Activated CD4-positive, alpha-beta T cell treated with anti-CD3 and anti-CD28 coated beads, Interleukin-2, amount 50 U/mL, for 16 hours (primary cell): ENCODE measurements around the gene PRC1.

Source experiments
- DNase-seq: peaks from one replicate; pipeline ENCODE4 v3.0.0-alpha.2; 2020

The PRC1 gene

DNA sequence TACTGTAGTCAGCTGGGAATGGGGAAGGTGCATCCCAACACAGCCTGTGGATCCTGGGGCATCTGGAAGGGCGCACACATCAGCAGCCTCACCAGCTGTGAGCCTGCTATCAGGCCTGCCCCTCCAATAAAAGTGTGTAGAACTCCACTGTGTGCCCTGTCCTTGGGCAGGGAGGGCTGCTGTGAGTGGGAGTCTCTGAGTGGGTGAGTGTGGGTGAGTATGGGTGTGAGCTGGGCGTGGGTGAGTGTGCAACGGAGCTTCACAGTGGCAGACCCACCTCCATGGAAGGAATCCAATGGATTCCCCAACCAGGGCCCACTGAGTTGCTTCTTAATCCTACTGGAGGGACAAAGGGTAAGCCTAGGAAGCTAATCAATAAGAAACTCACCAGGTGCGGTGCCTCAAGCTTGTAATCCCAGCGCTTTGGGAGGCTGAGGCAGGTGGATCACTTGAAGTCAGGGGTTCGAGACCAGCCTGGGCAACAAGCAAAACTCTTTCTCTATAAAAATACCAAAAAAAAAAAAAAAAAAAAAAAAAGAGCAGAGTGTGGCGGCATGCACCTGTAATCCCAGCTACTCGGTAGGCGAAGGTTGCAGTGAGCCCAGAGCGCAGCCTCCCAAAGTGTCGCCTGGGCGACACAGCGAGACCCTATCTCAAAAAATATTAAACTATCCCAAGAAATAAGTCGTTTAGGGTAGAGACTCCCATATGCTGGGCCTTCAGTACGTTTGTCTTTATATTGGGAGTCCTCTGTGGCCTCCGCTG is 40.2 kb downstream of the PRC1 start:
- no peak for DNase-seq

DNA sequence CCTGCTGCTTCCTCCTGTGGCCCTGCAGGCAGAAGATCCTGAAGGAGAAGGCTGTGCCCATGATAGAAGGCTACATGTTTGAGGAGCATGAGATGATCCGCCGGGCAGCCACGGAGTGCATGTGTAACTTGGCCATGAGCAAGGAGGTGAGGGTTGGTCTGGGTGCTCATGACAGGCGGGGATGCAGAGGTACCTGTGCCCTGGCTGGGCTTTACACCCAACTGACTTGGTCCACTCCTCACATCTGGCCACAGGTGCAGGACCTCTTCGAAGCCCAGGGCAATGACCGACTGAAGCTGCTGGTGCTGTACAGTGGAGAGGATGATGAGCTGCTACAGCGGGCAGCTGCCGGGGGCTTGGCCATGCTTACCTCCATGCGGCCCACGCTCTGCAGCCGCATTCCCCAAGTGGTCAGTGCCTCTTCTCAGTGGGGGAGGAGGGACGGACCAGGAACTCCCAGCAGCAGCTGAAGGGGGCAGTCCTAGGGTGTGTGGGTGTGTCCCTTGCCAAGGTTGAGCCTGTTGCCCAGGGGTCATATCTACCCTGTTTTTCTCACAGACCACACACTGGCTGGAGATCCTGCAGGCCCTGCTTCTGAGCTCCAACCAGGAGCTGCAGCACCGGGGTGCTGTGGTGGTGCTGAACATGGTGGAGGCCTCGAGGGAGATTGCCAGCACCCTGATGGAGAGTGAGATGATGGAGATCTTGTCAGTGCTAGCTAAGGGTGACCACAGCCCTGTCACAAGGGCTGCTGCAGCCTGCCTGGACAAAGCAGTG is 41.2 kb downstream of the PRC1 start:
- DNase-seq, result no peak

DNA sequence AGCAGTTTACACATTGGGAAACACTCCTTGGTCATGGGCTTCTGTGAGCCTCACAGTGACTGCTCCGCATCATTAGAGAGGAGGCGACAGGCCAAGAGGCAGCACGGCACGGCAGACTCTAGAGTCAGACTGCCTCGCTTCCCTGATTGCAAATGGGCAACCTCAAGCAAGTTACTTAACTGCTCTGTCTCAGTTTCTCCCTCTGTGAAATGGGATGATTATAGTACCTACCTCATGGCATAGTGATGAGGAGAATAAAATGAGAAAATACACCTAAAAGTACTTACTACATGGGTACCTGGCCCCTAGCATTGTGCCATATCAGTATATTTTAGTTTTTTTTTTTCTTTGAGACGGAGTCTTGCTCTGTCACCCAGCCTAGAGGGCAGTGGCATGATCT is 43.7 kb downstream of the PRC1 start:
- DNase-seq, result no peak

DNA sequence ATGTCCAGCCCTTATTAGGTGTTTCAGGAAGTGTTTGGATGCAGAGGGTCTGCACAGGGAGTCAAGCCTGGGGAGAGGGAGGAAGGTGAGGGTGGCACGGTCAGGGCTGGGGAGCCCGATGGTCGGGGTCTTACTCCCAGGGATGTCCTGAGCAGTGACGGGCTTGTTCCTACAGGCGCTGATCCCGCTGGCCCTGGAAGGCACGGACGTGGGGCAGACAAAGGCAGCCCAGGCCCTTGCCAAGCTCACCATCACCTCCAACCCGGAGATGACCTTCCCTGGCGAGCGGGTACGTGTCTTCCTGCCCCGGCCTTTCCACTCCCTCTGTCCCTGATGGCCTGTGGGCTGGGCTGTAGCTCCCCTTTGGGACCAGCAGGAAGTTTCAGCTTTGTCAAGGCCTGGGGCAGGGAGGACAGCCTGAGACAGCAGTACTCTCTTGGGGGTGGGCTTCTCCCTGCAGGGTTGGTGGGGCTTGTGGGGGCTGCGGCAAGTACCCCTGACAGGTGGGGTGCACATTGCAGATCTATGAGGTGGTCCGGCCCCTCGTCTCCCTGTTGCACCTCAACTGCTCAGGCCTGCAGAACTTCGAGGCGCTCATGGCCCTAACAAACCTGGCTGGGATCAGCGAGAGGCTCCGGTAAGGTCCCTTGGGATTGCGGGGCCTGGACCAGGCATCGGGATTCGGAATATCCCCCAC is 44.2 kb downstream of the PRC1 start:
- no peak for DNase-seq

DNA sequence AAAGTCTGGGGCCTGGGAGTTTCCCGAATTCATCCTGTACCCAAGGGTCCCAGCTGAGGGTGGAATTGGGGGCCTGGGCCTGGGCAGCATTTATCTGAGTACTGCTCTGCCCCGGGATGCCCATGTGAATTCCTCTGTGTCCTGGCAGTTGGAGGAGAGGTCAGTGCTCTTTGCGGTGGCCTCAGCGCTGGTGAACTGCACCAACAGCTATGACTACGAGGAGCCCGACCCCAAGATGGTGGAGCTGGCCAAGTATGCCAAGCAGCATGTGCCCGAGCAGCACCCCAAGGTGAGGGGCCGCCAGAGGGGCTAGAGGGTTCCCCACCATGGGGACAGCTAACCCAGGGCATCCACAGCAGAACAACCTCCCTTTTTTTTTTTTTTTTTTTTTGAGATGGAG is 45.8 kb downstream of the PRC1 start:
- no peak for DNase-seq

DNA sequence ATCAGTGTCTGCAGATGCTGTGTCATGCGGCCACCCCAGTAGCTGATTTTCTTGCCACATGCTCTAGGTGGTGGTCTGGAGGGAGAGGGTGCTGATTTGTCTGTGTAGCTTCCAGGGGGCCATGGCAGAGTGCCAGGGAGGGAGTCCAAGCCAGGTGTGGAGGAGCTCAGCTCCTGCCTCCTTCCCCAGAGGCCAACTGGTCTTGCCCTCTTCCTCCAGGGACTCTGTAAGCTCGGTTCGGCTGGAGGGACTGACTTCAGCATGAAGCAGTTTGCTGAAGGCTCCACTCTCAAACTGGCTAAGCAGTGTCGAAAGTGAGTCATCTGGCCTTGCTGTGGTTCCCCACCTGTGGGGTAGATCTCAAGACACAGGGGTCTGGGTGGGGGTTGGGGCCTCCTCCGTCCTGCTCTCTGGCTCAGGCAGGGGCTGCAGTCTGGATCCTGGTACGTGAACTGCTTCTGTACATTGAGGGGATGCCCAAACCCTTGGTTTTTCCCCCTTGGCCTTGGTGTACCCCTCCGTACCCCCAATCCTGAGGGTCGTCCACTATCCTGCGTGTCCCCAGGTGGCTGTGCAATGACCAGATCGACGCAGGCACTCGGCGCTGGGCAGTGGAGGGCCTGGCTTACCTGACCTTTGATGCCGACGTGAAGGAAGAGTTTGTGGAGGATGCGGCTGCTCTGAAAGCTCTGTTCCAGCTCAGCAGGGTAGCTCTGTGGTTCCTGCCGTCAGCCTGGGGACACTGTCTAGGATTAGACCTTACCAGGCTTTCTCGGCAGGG is 46.6 kb downstream of the PRC1 start:
- DNase-seq, result no peak

DNA sequence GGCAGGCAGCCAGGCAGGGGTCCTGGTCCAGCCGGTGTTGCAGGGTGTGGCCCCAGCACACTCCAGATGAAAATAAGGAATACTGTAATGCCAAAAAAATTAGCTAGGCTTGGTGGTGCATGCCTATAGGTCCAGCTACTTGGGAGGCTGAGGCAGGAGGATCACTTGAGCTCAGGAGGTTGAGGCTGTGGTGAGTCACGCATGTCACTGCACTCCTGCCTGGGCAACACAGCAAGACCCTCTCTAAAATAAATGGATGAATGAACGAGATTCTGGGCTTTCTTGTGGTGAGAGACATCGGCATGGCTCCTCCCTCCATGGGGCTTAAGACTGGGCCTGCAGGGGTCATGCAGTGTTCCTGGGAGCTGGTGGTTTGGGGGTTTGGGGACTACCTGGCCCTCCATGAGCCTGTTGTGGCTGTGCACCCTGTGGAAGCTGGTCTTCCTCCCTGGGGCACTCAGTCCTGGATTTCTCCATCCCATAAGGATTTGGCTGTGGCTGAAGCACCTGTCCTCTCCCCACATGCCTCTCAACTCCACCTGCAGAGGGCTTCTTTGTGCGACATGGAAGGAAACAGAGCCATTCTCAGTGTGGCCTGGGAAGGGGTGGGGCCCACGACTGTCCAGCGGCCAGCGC is 47.3 kb downstream of the PRC1 start:
- DNase-seq, result no peak

DNA sequence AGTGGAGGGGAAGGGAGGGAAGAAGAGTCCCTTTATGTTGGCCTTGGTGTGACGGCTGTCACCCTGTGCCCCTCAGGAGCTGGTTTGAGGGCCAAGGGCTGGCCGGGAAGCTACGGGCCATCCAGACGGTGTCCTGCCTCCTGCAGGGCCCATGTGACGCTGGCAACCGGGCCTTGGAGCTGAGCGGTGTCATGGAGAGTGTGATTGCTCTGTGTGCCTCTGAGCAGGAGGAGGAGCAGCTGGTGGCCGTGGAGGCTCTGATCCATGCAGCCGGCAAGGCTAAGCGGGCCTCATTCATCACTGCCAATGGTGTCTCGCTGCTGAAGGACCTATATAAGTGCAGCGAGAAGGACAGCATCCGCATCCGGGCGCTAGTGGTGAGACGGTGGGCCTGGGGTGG is 47.8 kb downstream of the PRC1 start:
- DNase-seq, result no peak

DNA sequence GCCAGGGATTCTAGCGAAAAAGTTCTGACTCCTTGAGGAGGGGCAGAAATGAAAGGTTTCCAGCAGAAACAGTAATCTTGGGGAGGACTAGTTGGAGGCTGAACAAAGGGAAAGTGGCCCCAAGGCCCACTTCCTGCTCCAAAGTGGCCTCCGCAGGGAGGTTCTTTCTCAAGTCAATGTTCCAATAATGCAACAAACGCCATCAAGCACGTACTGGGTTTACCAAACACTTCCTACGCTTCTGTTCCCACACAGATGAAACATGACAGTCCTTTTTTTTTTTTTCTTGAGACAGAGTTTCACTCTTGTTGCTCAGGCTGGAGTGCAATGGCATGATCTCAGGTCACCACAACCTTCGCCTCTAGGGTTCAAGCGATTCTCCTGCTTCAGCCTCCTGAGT is 49.2 kb downstream of the PRC1 start:
- no peak for DNase-seq

DNA sequence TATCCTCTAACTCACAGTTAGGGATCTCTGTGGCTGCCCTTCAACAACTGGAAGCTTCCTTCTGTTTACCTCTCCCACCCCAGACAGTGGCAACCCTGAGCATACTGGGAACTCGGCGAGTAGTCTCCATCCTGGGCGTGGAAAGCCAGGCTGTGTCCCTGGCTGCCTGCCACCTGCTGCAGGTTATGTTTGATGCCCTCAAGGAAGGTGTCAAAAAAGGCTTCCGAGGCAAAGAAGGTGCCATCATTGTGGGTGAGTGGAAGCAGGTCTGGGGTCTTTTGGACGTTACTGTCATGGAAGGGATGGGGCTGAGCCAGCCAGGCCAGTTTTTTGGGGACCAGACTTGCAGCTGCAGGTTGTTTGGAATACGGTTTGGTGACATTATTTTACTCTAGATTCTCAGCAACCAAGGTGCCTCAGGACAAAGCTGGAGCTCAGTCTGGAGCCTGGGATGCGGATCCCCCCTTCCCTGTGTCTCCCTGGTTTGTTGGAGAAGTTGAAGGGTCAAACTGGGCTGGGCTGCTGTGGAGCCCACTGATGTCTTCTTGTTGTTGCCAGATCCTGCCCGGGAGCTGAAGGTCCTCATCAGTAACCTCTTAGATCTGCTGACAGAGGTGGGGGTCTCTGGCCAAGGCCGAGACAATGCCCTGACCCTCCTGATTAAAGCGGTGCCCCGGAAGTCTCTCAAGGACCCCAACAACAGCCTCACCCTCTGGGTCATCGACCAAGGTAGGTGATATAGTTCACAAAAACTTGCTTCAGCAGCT is 51.8 kb downstream of the PRC1 start:
- no peak for DNase-seq

DNA sequence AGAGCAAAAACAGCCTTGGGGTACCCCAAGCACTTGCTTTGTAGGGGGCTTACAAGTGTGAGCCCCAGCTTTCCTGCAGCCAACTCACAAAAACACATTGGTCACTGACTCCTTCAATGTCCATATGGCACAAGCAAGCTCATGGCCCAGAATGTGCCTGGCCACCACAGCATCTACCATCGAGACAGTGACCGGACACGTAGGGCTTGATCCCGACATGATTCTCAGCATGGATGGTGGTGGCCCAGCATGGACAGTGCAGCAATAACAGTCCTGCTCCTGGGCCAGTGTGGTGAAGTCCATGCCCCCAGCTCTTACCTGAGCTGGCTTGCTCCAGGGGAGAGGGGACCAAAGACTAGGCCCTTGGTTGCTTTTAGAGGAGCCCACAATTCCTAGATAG is 53.3 kb downstream of the PRC1 start:
- no peak for DNase-seq

DNA sequence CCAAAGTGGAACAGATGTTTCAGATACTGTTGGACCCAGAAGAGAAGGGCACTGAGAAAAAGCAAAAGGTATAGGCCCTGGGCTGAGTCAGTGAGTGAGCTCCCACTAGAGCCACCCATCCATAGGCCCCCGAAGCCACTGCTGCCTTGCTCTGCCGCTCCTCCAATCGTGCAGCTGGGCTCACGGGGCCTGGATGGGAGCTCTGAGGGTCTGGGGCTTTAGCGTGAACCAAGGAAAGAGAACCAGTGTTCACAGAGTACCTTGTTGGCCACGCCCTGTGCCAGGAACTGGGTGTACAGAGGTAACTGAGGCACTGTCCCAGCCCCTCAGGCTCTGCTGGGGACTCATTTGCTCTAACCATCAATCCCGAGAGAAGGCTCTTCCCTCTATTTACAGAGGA is 54.6 kb downstream of the PRC1 start:
- DNase-seq, result no peak

DNA sequence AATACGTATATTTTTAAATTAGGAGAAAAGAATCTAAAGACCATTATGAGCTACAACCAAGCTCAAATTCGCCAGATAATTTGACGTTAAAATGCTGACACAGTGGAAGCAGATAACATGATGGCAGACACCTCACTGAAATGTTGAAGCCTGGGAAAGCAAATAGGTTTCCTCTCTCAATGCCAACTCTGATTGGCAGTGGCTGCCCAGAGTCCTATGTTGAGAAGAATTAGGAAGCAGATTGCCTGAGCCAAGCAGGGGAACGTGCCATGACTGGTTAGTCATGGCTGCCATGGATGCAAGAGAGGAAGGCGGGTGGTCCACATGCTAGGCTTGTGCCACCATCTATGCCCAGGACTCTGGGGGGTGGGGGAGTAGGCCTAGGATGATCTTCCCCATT is 56.1 kb downstream of the PRC1 start:
- no peak for DNase-seq

DNA sequence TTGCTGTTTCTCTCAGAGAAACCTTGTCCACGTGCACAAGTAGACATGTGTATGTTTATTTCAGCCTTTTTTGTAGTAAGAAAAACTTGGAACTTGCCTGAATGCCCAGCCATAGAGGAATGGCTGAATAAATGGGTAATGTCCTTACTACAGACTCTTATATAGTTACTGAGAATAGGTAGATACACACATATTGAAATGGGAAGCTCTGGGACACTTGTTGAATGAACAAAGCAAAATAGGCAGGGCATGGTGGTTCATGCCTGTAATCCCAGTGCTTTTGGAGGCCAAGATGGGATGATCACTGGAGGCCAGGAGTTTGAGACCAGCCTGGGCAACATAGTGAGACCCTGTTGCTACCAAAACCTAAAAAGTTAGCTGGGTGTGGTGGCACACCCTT is 57.5 kb downstream of the PRC1 start:
- no peak for DNase-seq

DNA sequence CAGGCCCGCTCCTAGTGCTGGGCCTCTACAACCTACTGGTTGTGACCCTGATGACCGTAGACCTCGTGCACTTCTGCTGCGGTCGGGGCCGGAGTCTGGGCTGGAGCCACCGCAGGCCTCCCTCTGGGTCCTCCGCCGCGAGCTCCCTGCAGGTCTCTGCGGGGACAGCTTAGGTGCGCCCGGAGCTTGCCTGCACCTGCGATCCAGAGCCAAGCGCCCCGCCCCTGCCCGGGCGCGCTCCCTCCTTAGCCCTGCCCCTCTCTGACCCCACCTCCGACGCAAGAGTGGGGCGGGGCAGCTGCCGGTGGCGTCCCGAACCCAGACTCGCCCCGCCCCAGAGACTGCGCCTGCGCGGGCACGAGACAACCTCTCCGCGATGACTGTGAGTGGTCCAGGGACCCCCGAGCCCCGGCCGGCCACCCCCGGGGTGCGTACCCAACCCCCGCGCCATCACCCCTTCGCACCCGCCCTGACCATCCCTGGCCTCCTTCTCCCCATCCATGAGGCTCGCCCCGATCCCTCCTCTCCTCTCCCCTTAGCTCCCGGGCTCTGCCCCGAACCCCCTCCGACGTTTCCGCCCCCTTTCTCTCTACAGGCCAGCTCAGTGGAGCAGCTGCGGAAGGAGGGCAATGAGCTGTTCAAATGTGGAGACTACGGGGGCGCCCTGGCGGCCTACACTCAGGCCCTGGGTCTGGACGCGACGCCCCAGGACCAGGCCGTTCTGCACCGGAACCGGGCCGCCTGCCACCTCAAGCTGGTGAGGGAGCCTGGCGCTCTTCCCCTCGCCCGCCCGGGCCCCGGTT is 59.2 kb downstream of the PRC1 start, which contains the start of gene UNC45A:
Gene UNC45A (plus strand): TSS at position 337 of the 803 bp plus-strand sequence. CDS start 40 bp downstream, at position 377.
- peak; percentile 95 for DNase-seq

DNA sequence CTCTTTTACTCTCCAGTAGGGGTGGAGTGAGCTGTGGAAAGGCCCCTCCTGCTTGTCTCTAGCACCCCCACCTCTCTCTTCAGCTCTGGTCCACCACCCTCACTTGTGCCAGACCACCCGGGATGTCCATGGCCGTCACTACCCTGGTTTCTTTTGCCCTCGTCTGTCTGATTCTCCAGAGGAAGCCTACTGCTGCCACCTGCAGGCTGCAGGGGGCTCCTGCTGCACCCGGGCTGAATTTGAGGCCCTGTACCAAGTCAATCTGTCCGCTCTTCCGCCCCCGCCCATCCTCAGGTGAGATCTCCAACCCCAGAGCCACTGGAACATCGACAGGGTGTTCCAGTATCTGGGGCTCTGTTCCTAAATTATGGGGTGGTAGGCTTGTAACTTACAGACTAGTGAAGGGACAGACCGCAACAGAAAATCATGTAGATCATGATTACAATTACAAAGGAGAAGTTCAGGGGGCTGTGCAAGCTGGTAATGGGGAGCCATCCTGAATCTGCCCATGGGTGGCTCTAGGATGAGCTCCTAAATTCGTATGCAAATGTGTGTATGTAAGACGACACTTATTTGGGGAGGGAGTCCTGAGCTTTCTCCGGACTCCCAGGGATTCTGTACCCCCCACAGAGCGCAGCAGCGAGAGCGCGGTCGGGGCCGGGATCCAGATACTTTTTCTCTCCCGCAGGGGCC is 59.9 kb downstream of the PRC1 start:
- DNase-seq, result peak; percentile 93

DNA sequence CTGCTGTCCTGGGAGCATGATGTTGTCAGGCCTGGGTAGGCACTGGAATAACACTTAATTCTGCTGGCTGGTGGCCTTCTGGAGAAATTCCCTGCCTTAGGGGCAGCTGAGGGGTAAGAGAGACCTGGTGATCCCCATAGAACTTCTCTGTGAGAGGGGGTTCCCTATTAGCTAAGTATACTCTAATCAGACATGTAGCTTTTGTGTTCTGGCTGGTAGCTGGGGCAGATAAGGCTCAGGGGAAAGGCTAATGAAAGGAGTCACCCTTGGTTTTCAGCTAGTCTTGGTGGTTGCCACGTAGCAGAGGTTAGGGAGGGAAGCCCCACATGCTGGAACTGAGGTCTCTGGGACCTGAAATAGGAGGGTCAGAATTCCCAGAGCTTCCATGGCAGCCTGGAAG is 61.0 kb downstream of the PRC1 start:
- no peak for DNase-seq

DNA sequence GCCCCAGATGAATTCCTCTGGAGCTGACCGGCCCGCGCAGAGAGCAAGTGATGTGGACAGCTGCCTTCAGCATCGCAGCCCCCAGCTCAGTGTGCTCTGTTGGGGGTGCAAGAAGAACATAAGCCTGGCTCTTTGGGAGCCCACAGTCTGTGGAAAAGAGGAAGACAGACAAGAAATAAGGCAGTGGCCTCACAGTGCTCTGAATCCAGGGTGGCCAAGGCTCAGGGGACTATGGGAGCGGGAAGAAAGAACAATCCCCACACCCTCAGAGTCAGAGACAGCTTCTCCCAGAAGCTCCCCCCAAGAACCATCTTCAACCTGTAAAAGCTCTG is 61.7 kb downstream of the PRC1 start:
- no peak for DNase-seq

DNA sequence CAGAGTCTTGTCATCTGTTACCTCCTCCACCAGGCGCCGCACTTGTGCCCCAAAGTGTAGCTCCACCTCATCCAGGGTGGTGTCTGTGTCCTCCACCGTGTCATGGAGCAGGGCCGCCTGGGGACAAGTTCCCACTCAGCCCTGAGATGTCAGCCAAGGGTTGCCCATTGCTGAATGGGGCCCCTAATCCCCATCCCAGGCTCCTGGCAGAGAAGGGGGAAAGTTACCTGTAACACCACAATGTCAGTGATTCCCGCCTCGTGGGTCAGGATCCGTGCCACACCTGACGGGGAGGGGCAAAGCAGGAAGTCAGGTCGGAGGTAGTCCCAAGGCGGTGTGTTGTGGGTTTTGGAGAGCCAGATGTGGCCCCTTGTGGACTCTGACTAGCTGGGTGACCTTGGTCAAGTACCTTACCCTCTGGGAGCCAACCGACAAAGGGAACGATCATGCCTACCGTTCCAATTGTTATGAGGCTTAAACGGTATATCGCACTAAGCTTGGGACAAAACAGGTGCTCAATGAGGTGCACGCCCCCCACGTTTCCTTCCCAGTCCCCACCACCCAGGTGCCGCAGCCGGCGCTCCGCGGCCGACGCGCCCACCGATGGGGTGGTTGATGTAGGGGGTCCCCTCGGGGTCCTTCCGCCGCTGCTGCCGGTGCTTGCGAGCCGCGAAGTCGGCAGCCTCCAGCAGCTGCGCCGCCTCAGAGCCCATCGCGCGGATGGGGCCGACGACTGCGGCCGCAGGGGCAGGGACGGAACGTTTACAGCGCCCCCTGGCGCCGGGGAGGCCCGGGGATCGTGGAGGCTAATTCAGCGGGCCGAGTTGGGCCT is 62.3 kb downstream of the PRC1 start, which contains the start of gene HDDC3:
Gene HDDC3 (minus strand): TSS at position 722 of the 832 bp plus-strand sequence. CDS start 9 bp downstream, at position 713.
- peak; percentile 92 for DNase-seq

DNA sequence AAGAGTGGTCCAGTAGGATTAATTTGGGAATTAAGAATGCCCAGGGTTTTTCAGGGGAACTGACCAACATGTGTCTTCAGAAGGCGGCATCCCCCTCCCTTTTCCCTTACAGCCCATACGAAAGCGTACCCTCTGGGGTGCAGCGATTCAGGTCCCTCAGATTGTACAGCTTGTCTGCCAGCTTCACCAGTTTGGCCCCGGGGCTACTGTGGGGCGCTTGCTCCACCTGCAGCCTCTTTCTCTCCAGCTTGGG is 62.8 kb downstream of the PRC1 start:
- DNase-seq, result no peak
